PC-3 (cell line): ENCODE results near the gene VPS8.

Experiments
- CTCF ChIP-seq: fragments of 300-600 bp; sonication (generic); conservative IDR thresholded peaks from 2 replicates; pipeline ENCODE4 v1.5.1; 2017; ENCODE audit warnings: antibody characterized with exemption, low read depth, mild to moderate bottlenecking, low read length
- EZH2 ChIP-seq: fragments of 300-600 bp; sonication (generic); IDR thresholded peaks from one replicate; pipeline ENCODE4 v1.6.1; 2017; ENCODE audit warnings: antibody characterized with exemption, mild to moderate bottlenecking, low read length; ENCODE audit not compliant: unreplicated experiment

GRCh38 chr3:184789314-184789998 lies 22.5 kb upstream of the VPS8 start:
- no peak for TF ChIP-seq CTCF
- TF ChIP-seq EZH2, result no peak
